ENCODE results near the gene SMYD2.

The SMYD2 gene

GRCh38 chr1:214319938-214320337 is 39.0 kb downstream of the SMYD2 start:
- DNase-seq (ENCODE audit: low read depth): no peak

GRCh38 chr1:214321705-214322453 is 40.9 kb downstream of the SMYD2 start:
- TF ChIP-seq CTCF (IDR thresholded peaks at IDR 0.05; ENCODE audit: insufficient read depth, low read depth, low read length, missing control alignments): no peak
- DNase-seq (ENCODE audit: low read depth): no peak
- no peak overlapping the region for H3K4me3 ChIP-seq (ENCODE audit: low read length)

More at GRCh38 chr1:214319938-214320337, 39.0 kb downstream of the SMYD2 start:
- H3K4me3 ChIP-seq (ENCODE audit: low read length): no peak overlapping the region
- peak; percentile 12 for TF ChIP-seq CTCF (IDR thresholded peaks at IDR 0.05; ENCODE audit: insufficient read depth, low read depth, low read length, missing control alignments)

GRCh38 chr1:214324896-214325800 is 44.2 kb downstream of the SMYD2 start:
- no peak for DNase-seq (ENCODE audit: low read depth)
- no peak overlapping the region for H3K4me3 ChIP-seq (ENCODE audit: low read length)
- TF ChIP-seq CTCF (IDR thresholded peaks at IDR 0.05; ENCODE audit: insufficient read depth, low read depth, low read length, missing control alignments): no peak

- no peak for TF ChIP-seq CTCF (IDR thresholded peaks at IDR 0.05; ENCODE audit: insufficient read depth, low read depth, low read length, missing control alignments)
- DNase-seq (ENCODE audit: low read depth): no peak
Observed at GRCh38 chr1:214326406-214326805, 45.4 kb downstream of the SMYD2 start.

GRCh38 chr1:214327514-214327913 is 46.6 kb downstream of the SMYD2 start:
- no peak for DNase-seq (ENCODE audit: low read depth)
- no peak overlapping the region for H3K4me3 ChIP-seq (ENCODE audit: low read length)
- TF ChIP-seq CTCF (IDR thresholded peaks at IDR 0.05; ENCODE audit: insufficient read depth, low read depth, low read length, missing control alignments): no peak

More at GRCh38 chr1:214326406-214326805, 45.4 kb downstream of the SMYD2 start:
- no peak overlapping the region for H3K4me3 ChIP-seq (ENCODE audit: low read length)

GRCh38 chr1:214328770-214329469 is 48.0 kb downstream of the SMYD2 start:
- H3K4me3 ChIP-seq (ENCODE audit: low read length): no peak overlapping the region
- TF ChIP-seq CTCF (IDR thresholded peaks at IDR 0.05; ENCODE audit: insufficient read depth, low read depth, low read length, missing control alignments): peak; percentile 94
- DNase-seq (ENCODE audit: low read depth): peak; percentile 89
